K562 (cell line): ENCODE results near the gene ANP32B. TPM values are rescaled to one million over a fixed set of nuclear protein-coding genes. Genes with fewer than 3 reads are reported as not detected.

Experiments used
- ATAC-seq: fragments of 200-7000 bp; cut with Tn5 transposase; 3 replicates; pipeline ENCODE4 v1.9.1; 2020; ENCODE audit warnings: moderate library complexity
- BruUV-seq: library from RNA; stranded (reverse); fragments of 400-500 nt; replicated peaks from 2 replicates; lab custom pipeline; 2021; lab: Mats Ljungman, UMichigan
- CTCF ChIA-PET: fragments of 300-600 bp; formaldehyde crosslinking; extraction: SDS; loops from one replicate; lab custom pipeline; 2021; ENCODE audit warnings: low intra/inter-chr PET ratio; lab: Yijun Ruan, JAX
- POLR2A ChIA-PET: fragments of 300-600, 350-650 bp; sonication (Branson Sonifier 250); formaldehyde crosslinking; extraction: SDS; loops from one replicate; lab custom pipeline; 2021; ENCODE audit warnings: antibody characterized with exemption, inconsistent platforms; lab: Yijun Ruan, JAX
- DNase-seq, 4 experiments: peaks; one replicate each; pipeline versions ENCODE4 v3.0.0 to v3.0.0-alpha.2; 2011 to 2018; ENCODE audit warnings: low spot score in 3 of 4, mixed read lengths in 3 of 4; ENCODE audit errors: extremely low read depth in 1 of 4
- FAIRE-seq: peaks from 2 replicates; lab custom pipeline; 2011; peaks lifted over from hg19 to GRCh38; lab: Jason Lieb, UNC
- H2AFZ ChIP-seq: 2 replicates; pipeline ENCODE4 v1.6.0; 2011; ENCODE audit warnings: low read depth, low read length, control low read depth, inconsistent platforms
- H3K27ac ChIP-seq: fragments of 200-600 bp; 3 replicates; pipeline ENCODE4 v1.8.0; 2011; ENCODE audit warnings: low read depth, mild to moderate bottlenecking, control low read depth, inconsistent platforms, low read length, moderate library complexity, mixed read lengths; ENCODE audit errors: extremely low read depth
- H3K27me3 ChIP-seq, 2 experiments: fragments of 300-600 bp in 1 of 2; 2 replicates in 1 of 2; 3 replicates in 1 of 2; pipeline versions ENCODE4 v1.6.0 to v1.8.0; 2011; ENCODE audit warnings: inconsistent platforms in 2 of 2, low read length in 2 of 2, mild to moderate bottlenecking in 1 of 2, mixed read lengths in 1 of 2, moderate library complexity in 1 of 2; ENCODE audit not compliant: control insufficient read depth in 2 of 2, insufficient read depth in 2 of 2
- H3K36me3 ChIP-seq: fragments of 300-600 bp; 3 replicates; pipeline ENCODE4 v1.8.0; 2011; ENCODE audit warnings: mild to moderate bottlenecking, low read length, inconsistent platforms; ENCODE audit not compliant: control insufficient read depth, insufficient read depth
- H3K4me1 ChIP-seq, 2 experiments: fragments of 200-600 bp in 1 of 2; replicated peaks in 1 of 2; 2 replicates in 1 of 2; 3 replicates in 1 of 2; pipeline versions ENCODE4 v1.5.1 to v1.8.0; 2011; ENCODE audit warnings: inconsistent platforms in 2 of 2, low read length in 2 of 2, mild to moderate bottlenecking in 1 of 2, mixed read lengths in 1 of 2, moderate library complexity in 1 of 2; ENCODE audit not compliant: control insufficient read depth in 2 of 2, insufficient read depth in 2 of 2
- H3K4me2 ChIP-seq: 2 replicates; pipeline ENCODE4 v1.6.1; 2011; ENCODE audit warnings: low read length, control low read depth, inconsistent platforms, mixed read lengths; ENCODE audit not compliant: insufficient read depth
- H3K4me3 ChIP-seq: fragments of 200-600 bp; sonication (generic), shearing (Covaris generic); 2 replicates; pipeline ENCODE4 v1.5.1; 2016; ENCODE audit warnings: control low read depth, inconsistent platforms
- H3K79me2 ChIP-seq: fragments of 200-600 bp; 3 replicates; pipeline ENCODE4 v1.8.0; 2011; ENCODE audit warnings: low read length, inconsistent platforms; ENCODE audit not compliant: control insufficient read depth, insufficient read depth
- H3K9ac ChIP-seq, 2 experiments: 2 replicates each; pipeline versions ENCODE4 v1.6.0 to v1.6.1; 2011; ENCODE audit warnings: low read depth in 2 of 2, low read length in 2 of 2, control low read depth in 1 of 2, inconsistent platforms in 1 of 2, mild to moderate bottlenecking in 1 of 2, mixed read lengths in 1 of 2; ENCODE audit not compliant: insufficient read depth in 1 of 2
- H3K9me1 ChIP-seq: one replicate; pipeline ENCODE4 v1.6.0; 2011; ENCODE audit warnings: inconsistent platforms, mild to moderate bottlenecking, low read length, moderate library complexity; ENCODE audit not compliant: control insufficient read depth, insufficient read depth
- H3K9me3 ChIP-seq: replicated peaks from 2 replicates; pipeline ENCODE4 v1.5.1; 2011; ENCODE audit warnings: low read depth, low read length, inconsistent platforms; ENCODE audit not compliant: control insufficient read depth, insufficient read depth
- H4K20me1 ChIP-seq: replicated peaks from 2 replicates; pipeline ENCODE4 v1.6.1; 2011; ENCODE audit warnings: low read length, inconsistent platforms, mixed read lengths; ENCODE audit not compliant: control insufficient read depth, insufficient read depth
- AFF1 ChIP-seq, 2 experiments: fragments of 450-650 bp; IDR thresholded peaks; 2 replicates each; pipeline ENCODE4 v1.6.1; 2018; ENCODE audit warnings: mild to moderate bottlenecking in 2 of 2, low read depth in 1 of 2; ENCODE audit not compliant: partially characterized antibody in 2 of 2
- BCL6 ChIP-seq: fragments of 250-450 bp; sonication (Bioruptor Pico); IDR thresholded peaks from 2 replicates; pipeline ENCODE4 v1.4.0; 2020
- ELF4 ChIP-seq: fragments of 450-650 bp; formaldehyde crosslinking; IDR thresholded peaks from 2 replicates; pipeline ENCODE4 v1.4.0; 2022; ENCODE audit warnings: missing genetic modification characterization
- EWSR1 ChIP-seq: fragments of 450-650 bp; IDR thresholded peaks from 2 replicates; pipeline ENCODE4 v1.6.1; 2018; ENCODE audit warnings: borderline replicate concordance, mild to moderate bottlenecking, low read depth, moderate library complexity; ENCODE audit not compliant: partially characterized antibody
- FOXK1 ChIP-seq: sonication (generic); formaldehyde crosslinking; IDR thresholded peaks from 2 replicates; pipeline ENCODE4 v1.8.0; 2022; ENCODE audit warnings: missing genetic modification reagents, mild to moderate bottlenecking, borderline replicate concordance
- GTF2E2 ChIP-seq: fragments of 200-800 bp; sonication (Bioruptor generic); IDR thresholded peaks from 2 replicates; pipeline ENCODE4 v1.6.1; 2016; ENCODE audit warnings: missing genetic modification characterization, missing compliant biosample characterization
- POLR2A ChIP-seq: fragments of 450-650 bp; conservative IDR thresholded peaks from 2 replicates; pipeline ENCODE4 v1.6.1; 2016
- POLR2B ChIP-seq: fragments of 450-650 bp; IDR thresholded peaks from 2 replicates; pipeline ENCODE4 v1.6.1; 2018; ENCODE audit warnings: low read depth; ENCODE audit not compliant: partially characterized antibody
- RBM22 ChIP-seq: fragments of 200-400 bp; formaldehyde crosslinking; IDR thresholded peaks from 2 replicates; pipeline ENCODE4 v1.6.1; 2018; ENCODE audit warnings: low read length, low read depth; ENCODE audit not compliant: poor library complexity, severe bottlenecking
- SAFB2 ChIP-seq: fragments of 200-400 bp; formaldehyde crosslinking; IDR thresholded peaks from 2 replicates; pipeline ENCODE4 v1.6.1; 2018; ENCODE audit warnings: borderline replicate concordance, low read length, low read depth, moderate library complexity; ENCODE audit not compliant: severe bottlenecking
- SIN3B ChIP-seq: fragments of 450-650 bp; IDR thresholded peaks from 2 replicates; pipeline ENCODE4 v1.6.1; 2017; ENCODE audit warnings: low read depth, mild to moderate bottlenecking, moderate library complexity
- SUPT5H ChIP-seq: fragments of 450-650 bp; IDR thresholded peaks from 2 replicates; pipeline ENCODE4 v1.6.1; 2016
- TSC22D4 ChIP-seq: fragments of 450-650 bp; IDR thresholded peaks from 2 replicates; pipeline ENCODE4 v1.6.1; 2016; ENCODE audit warnings: missing genetic modification characterization, missing biosample characterization, control low read depth
- ZFPM2 ChIP-seq: fragments of 250-450 bp; sonication (Bioruptor Pico); IDR thresholded peaks from 2 replicates; pipeline ENCODE4 v1.5.1; 2022; ENCODE audit warnings: mild to moderate bottlenecking
- ZNF184 ChIP-seq: sonication (generic); formaldehyde crosslinking; IDR thresholded peaks from 2 replicates; pipeline ENCODE4 v1.5.0; 2020; ENCODE audit warnings: missing genetic modification reagents
- ZNF277 ChIP-seq: fragments of 250-450 bp; sonication (Bioruptor Pico); IDR thresholded peaks from 2 replicates; pipeline ENCODE4 v1.8.0; 2022; ENCODE audit warnings: inconsistent platforms, mild to moderate bottlenecking, moderate library complexity, borderline replicate concordance
- WGBS: fragments of 100-300 bp; shearing (Covaris generic); methylation state at CpG from one replicate; pipeline ENCODE4 v1.1.6; 2016; ENCODE audit warnings: low coverage, mixed read lengths; ENCODE audit not compliant: insufficient coverage; ENCODE audit errors: missing lambda C conversion rate; 5-methylcytosine and 5-hydroxymethylcytosine counted together
- in situ Hi-C: fragments of 300-500 bp; cut with MboI; formaldehyde crosslinking; loops from 4 replicates; pipeline ENCODE4 v1.15.0; 2018; ENCODE audit warnings: inconsistent platforms, mixed read lengths
- intact Hi-C: fragments of 100-400 bp; cut with micrococcal nuclease; formaldehyde crosslinking; loops from 2 replicates; pipeline ENCODE4 v1.14.2; 2022
- polyA plus RNA-seq, 8 experiments: library from polyadenylated mRNA; depleted of rRNA in 4 of 8; stranded (reverse) in 5 of 8; unstranded in 3 of 8; fragments of >200 nt; fragmentation: Nextera tagmentation in 2 of 8; fragmentation: Illumina TruSeq in 1 of 8; extraction: Ambion mirVana in 2 of 8; extraction: Trizol in 1 of 8; gene quantifications; 2 replicates each; pipeline versions ENCODE4 v1.2.1 to v1.2.3, GENCODE V29; 2011 to 2014; ENCODE audit warnings: inconsistent platforms in 1 of 8, missing spikeins in 1 of 8
- total RNA-seq, 7 experiments: library from RNA; depleted of rRNA in 6 of 7; stranded (reverse); fragments of >200 nt in 6 of 7; fragmentation: Illumina TruSeq in 2 of 7; extraction: Trizol in 2 of 7; gene quantifications; 2 replicates each; pipeline versions ENCODE4 v1.2.1 to v1.2.3, GENCODE V29; 2011 to 2021; ENCODE audit warnings: low replicate concordance in 1 of 7
- TF ChIP-seq, protein P1 (sequence below): fragments of 250-450 bp; sonication (Bioruptor Pico); IDR thresholded peaks from 2 replicates; pipeline ENCODE4 v1.5.0; 2020; ENCODE audit warnings: mild to moderate bottlenecking, borderline replicate concordance

Gene ANP32B
- total and polyA plus RNA-seq, 9 of the 15 experiments (the other 6 are each of a cell fraction or from before 2014, with no cell fraction given) = 68.9 to 815 (median 141) TPM

GRCh38 chr9:98010445-98010844 is 27.3 kb downstream of the ANP32B start:
- WGBS = 84% methylated on average over 2 of the region's 2 CpGs
- POLR2A ChIA-PET = interaction anchor here (0.6 to 1.4 kb wide), 4 partner anchors 10 to 115 kb away, joined by 3 to 10 read pairs (median 4); no protein-coding TSS in a partner anchor
- Histone ChIP-seq H3K27ac (no peak overlapping the region), H3K36me3 (peaks cover 100% of the 10 kb centered on the region), H3K4me3 (no peak overlapping the region), H3K27me3 (no peaks in the 10 kb centered on the region), H3K79me2 (peaks cover 68% of the 10 kb centered on the region), H3K9me1 (no peaks in the 10 kb centered on the region), H4K20me1 (peaks cover 1% of the 10 kb centered on the region; the same call in 1 of the 2 replicates), H3K4me2 (no peak overlapping the region), H3K9me3 (no peaks in the 10 kb centered on the region), H3K9ac (no peak overlapping the region), H3K4me1 (no peaks in the 10 kb centered on the region), H2AFZ (no peak overlapping the region)
- no TSS peak for BruUV-seq
- CTCF ChIA-PET = no interaction called here
- in situ Hi-C loops (no loop called here), intact Hi-C loops (no loop called here)
- no peak for FAIRE-seq
- DNase-seq = peak in 2 of 4 experiments; percentile 26 to 38
- ATAC-seq = peak; percentile 53
- TF ChIP-seq RBM22 (peak; percentile 15), TSC22D4 (no peak), ZFPM2 (CRISPR knock-in tag) (no peak), POLR2B (peak; percentile 8), ZNF277 (CRISPR knock-in tag) (no peak), POLR2A (peak; percentile 51), SAFB2 (no peak), SUPT5H (peak; percentile 34; the same call in 1 of the 2 replicates), GTF2E2 (tag) (no peak), EWSR1 (no peak), SIN3B (no peak), AFF1 (IDR thresholded peaks at IDR 0.05; ENCODE audit: low read depth in 1 of 2, partially characterized antibody in 2 of 2) (no peak), ZNF184 (CRISPR knock-in tag) (no peak), ELF4 (CRISPR knock-in tag) (no peak), FOXK1 (no peak), BCL6 (CRISPR knock-in tag) (no peak)
- TF ChIP-seq, protein P1, sequence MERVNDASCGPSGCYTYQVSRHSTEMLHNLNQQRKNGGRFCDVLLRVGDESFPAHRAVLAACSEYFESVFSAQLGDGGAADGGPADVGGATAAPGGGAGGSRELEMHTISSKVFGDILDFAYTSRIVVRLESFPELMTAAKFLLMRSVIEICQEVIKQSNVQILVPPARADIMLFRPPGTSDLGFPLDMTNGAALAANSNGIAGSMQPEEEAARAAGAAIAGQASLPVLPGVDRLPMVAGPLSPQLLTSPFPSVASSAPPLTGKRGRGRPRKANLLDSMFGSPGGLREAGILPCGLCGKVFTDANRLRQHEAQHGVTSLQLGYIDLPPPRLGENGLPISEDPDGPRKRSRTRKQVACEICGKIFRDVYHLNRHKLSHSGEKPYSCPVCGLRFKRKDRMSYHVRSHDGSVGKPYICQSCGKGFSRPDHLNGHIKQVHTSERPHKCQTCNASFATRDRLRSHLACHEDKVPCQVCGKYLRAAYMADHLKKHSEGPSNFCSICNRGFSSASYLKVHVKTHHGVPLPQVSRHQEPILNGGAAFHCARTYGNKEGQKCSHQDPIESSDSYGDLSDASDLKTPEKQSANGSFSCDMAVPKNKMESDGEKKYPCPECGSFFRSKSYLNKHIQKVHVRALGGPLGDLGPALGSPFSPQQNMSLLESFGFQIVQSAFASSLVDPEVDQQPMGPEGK = no peak
